NCI-H748 treated with DMSO at 0.1 percent for 48 hours (cell line): ENCODE results near the gene ELMO1.

ENCODE experiments used
- DNase-seq: peaks from one replicate; lab custom pipeline; 2025; lab: John Stamatoyannopoulos, UW

ELMO1 gene

GRCh38 chr7:37448636-37449361 is at the start of gene ELMO1:
TSS of gene ELMO1 (minus strand) at chr7:37448864. CDS start at chr7:37342690, 106,174 bp downstream.
- peak; percentile 54 for DNase-seq

GRCh38 chr7:37497576-37497975 is 48.9 kb upstream of the ELMO1 start:
- DNase-seq, result no peak

- no peak for DNase-seq
Measured at GRCh38 chr7:37495574-37496184, 47.0 kb upstream of the ELMO1 start.

- DNase-seq, result no peak
Measured at GRCh38 chr7:37494926-37495325, 46.3 kb upstream of the ELMO1 start.

- no peak for DNase-seq
Measured at GRCh38 chr7:37493810-37494209, 45.1 kb upstream of the ELMO1 start.

- no peak for DNase-seq
Measured at GRCh38 chr7:37493123-37493522, 44.5 kb upstream of the ELMO1 start.

GRCh38 chr7:37491919-37492694 is 43.4 kb upstream of the ELMO1 start:
- DNase-seq, result no peak

GRCh38 chr7:37489703-37490102 is 41.0 kb upstream of the ELMO1 start:
- DNase-seq, result no peak

- DNase-seq, result no peak
Measured at GRCh38 chr7:37488163-37488764, 39.6 kb upstream of the ELMO1 start.

- DNase-seq, result no peak
Measured at GRCh38 chr7:37484426-37485073, 35.9 kb upstream of the ELMO1 start.

- DNase-seq, result no peak
Measured at GRCh38 chr7:37483627-37484026, 35.0 kb upstream of the ELMO1 start.

GRCh38 chr7:37482953-37483352 is 34.3 kb upstream of the ELMO1 start:
- no peak for DNase-seq

GRCh38 chr7:37482505-37482904 is 33.8 kb upstream of the ELMO1 start:
- DNase-seq, result no peak

GRCh38 chr7:37481722-37482288 is 33.1 kb upstream of the ELMO1 start:
- DNase-seq, result no peak

- no peak for DNase-seq
Measured at GRCh38 chr7:37481154-37481553, 32.5 kb upstream of the ELMO1 start.

GRCh38 chr7:37480041-37481031 is 31.7 kb upstream of the ELMO1 start:
- DNase-seq, result no peak

- no peak for DNase-seq
Measured at GRCh38 chr7:37476881-37477450, 28.3 kb upstream of the ELMO1 start.

- no peak for DNase-seq
Measured at GRCh38 chr7:37476428-37476827, 27.8 kb upstream of the ELMO1 start.

- no peak for DNase-seq
Measured at GRCh38 chr7:37475646-37476045, 27.0 kb upstream of the ELMO1 start.

- DNase-seq, result no peak
Measured at GRCh38 chr7:37471619-37472018, 23.0 kb upstream of the ELMO1 start.
